Measurements from ENCODE around the gene KLRB1.

DNA sequence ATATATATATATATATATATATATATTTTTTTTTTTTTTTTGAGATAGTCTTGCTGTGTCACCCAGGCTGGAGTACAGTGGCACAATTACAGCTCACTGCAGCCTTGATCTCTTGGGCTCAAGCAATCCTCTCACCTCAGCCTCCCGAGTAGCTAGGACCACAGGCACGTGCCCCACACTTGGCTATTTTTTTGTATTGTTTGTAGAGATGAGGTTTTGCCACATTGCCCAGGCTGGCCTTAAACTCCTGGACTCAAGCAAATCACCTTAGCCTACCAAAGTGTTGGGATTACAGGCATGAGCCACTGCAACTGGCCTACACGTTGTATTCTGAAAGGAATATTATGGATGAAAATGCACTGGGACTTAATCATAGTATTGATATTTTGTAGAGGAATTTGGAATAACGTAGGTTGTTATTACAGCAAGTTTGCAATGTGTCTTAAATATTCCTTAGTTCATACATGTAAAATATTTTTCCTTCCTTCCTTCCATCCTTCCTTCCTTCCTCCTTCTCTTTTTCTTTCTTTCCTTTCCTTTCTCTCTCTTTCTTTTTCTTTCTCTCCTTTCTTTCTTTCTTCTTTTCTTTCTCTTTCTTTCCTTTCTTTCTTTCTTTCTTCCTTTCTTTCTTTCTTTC is 862 bp downstream of the KLRB1 start:
- TF ChIP-seq, protein P1, sequence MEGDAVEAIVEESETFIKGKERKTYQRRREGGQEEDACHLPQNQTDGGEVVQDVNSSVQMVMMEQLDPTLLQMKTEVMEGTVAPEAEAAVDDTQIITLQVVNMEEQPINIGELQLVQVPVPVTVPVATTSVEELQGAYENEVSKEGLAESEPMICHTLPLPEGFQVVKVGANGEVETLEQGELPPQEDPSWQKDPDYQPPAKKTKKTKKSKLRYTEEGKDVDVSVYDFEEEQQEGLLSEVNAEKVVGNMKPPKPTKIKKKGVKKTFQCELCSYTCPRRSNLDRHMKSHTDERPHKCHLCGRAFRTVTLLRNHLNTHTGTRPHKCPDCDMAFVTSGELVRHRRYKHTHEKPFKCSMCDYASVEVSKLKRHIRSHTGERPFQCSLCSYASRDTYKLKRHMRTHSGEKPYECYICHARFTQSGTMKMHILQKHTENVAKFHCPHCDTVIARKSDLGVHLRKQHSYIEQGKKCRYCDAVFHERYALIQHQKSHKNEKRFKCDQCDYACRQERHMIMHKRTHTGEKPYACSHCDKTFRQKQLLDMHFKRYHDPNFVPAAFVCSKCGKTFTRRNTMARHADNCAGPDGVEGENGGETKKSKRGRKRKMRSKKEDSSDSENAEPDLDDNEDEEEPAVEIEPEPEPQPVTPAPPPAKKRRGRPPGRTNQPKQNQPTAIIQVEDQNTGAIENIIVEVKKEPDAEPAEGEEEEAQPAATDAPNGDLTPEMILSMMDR (conservative IDR thresholded peaks at IDR 0.05): no peak
- TF ChIP-seq ZFX (IDR thresholded peaks at IDR 0.05): no peak
